H9 (cell line): ENCODE results near the gene AKT3. TPM values are rescaled to one million over a fixed set of nuclear protein-coding genes. Genes with fewer than 3 reads are reported as not detected.

Experiments used
- DNase-seq: peaks from one replicate; pipeline ENCODE4 v3.0.0-alpha.2; 2017
- H2AFZ ChIP-seq: one replicate; pipeline ENCODE4 v1.6.1; 2013; ENCODE audit warnings: mild to moderate bottlenecking, low read length, control low read depth, moderate library complexity
- H2AK5ac ChIP-seq: 2 replicates; pipeline ENCODE4 v1.6.1; 2013; ENCODE audit warnings: low read length, control low read depth, mixed read lengths; ENCODE audit not compliant: insufficient read length
- H2BK120ac ChIP-seq: one replicate; pipeline ENCODE4 v1.6.1; 2013; ENCODE audit warnings: low read depth, mild to moderate bottlenecking, low read length, control low read depth, inconsistent platforms; ENCODE audit not compliant: poor library complexity, severe bottlenecking
- H2BK12ac ChIP-seq: 2 replicates; pipeline ENCODE4 v1.6.1; 2013; ENCODE audit warnings: low read length, control low read depth, mixed read lengths, low read depth; ENCODE audit not compliant: insufficient read length
- H2BK15ac ChIP-seq: 2 replicates; pipeline ENCODE4 v1.6.1; 2013; ENCODE audit warnings: low read depth, low read length, control low read depth
- H2BK20ac ChIP-seq: one replicate; pipeline ENCODE4 v1.6.1; 2013; ENCODE audit warnings: low read depth, mild to moderate bottlenecking, low read length, control low read depth, inconsistent platforms; ENCODE audit not compliant: poor library complexity, severe bottlenecking
- H2BK5ac ChIP-seq: 2 replicates; pipeline ENCODE4 v1.6.1; 2013; ENCODE audit warnings: low read length, control low read depth, mixed read lengths; ENCODE audit not compliant: insufficient read length
- H3K14ac ChIP-seq: 2 replicates; pipeline ENCODE4 v1.6.1; 2013; ENCODE audit warnings: low read length, control low read depth; ENCODE audit not compliant: insufficient read depth
- H3K18ac ChIP-seq: 2 replicates; pipeline ENCODE4 v1.6.1; 2013; ENCODE audit warnings: low read depth, mild to moderate bottlenecking, mixed read lengths, low read length, control low read depth; ENCODE audit not compliant: insufficient read length
- H3K23ac ChIP-seq: 2 replicates; pipeline ENCODE4 v1.6.1; 2013; ENCODE audit warnings: low read length, control low read depth, mixed read lengths, low read depth; ENCODE audit not compliant: insufficient read length
- H3K23me2 ChIP-seq: 2 replicates; pipeline ENCODE4 v1.6.1; 2013; ENCODE audit warnings: low read depth, mild to moderate bottlenecking, mixed read lengths, low read length, control low read depth; ENCODE audit not compliant: insufficient read length, poor library complexity, severe bottlenecking
- H3K27ac ChIP-seq: 2 replicates; pipeline ENCODE4 v1.5.1; 2013; ENCODE audit warnings: low read length, control low read depth, mixed read lengths, low read depth; ENCODE audit not compliant: insufficient read length
- H3K27me3 ChIP-seq: 2 replicates; pipeline ENCODE4 v1.6.1; 2013; ENCODE audit warnings: low read length, control low read depth, inconsistent platforms; ENCODE audit not compliant: insufficient read depth
- H3K4ac ChIP-seq: 2 replicates; pipeline ENCODE4 v1.6.1; 2013; ENCODE audit warnings: low read depth, mild to moderate bottlenecking, control low read depth, inconsistent platforms, low read length, moderate library complexity
- H3K4me1 ChIP-seq: 2 replicates; pipeline ENCODE4 v1.6.1; 2013; ENCODE audit warnings: low read length, control low read depth, inconsistent platforms; ENCODE audit not compliant: insufficient read depth
- H3K4me2 ChIP-seq: 2 replicates; pipeline ENCODE4 v1.6.1; 2013; ENCODE audit warnings: low read length, control low read depth, mixed read lengths; ENCODE audit not compliant: insufficient read length, insufficient read depth
- H3K56ac ChIP-seq: 2 replicates; pipeline ENCODE4 v1.6.1; 2013; ENCODE audit warnings: low read depth, mild to moderate bottlenecking, mixed read lengths, low read length, control low read depth; ENCODE audit not compliant: insufficient read length
- H3K79me1 ChIP-seq: 2 replicates; pipeline ENCODE4 v1.6.1; 2013; ENCODE audit warnings: low read depth, mild to moderate bottlenecking, moderate library complexity, low read length, control low read depth, inconsistent platforms; ENCODE audit not compliant: insufficient read depth, poor library complexity, severe bottlenecking
- H3K79me2 ChIP-seq: 2 replicates; pipeline ENCODE4 v1.6.1; 2013; ENCODE audit warnings: low read length, control low read depth, inconsistent platforms; ENCODE audit not compliant: insufficient read depth
- H3K9ac ChIP-seq: 2 replicates; pipeline ENCODE4 v1.6.1; 2013; ENCODE audit warnings: low read length, control low read depth, mixed read lengths; ENCODE audit not compliant: insufficient read length; ENCODE audit errors: extremely low read depth
- H3K9me3 ChIP-seq: one replicate; pipeline ENCODE4 v1.6.1; 2013; ENCODE audit warnings: low read depth, low read length, inconsistent platforms; ENCODE audit not compliant: control insufficient read depth
- H3T11ph ChIP-seq: one replicate; pipeline ENCODE4 v1.6.1; 2013; ENCODE audit warnings: mild to moderate bottlenecking, low read length, control low read depth, inconsistent platforms
- H4K20me1 ChIP-seq: one replicate; pipeline ENCODE4 v1.6.1; 2013; ENCODE audit not compliant: control insufficient read depth, insufficient read length, insufficient read depth
- H4K5ac ChIP-seq: 2 replicates; pipeline ENCODE4 v1.6.1; 2013; ENCODE audit warnings: low read depth, mild to moderate bottlenecking, mixed read lengths, low read length, control low read depth; ENCODE audit not compliant: insufficient read length
- H4K8ac ChIP-seq: replicated peaks from 2 replicates; pipeline ENCODE4 v1.6.1; 2013; ENCODE audit warnings: low read length, control low read depth, mixed read lengths, low read depth; ENCODE audit not compliant: insufficient read length
- H4K91ac ChIP-seq: 2 replicates; pipeline ENCODE4 v1.6.1; 2013; ENCODE audit warnings: low read depth, mild to moderate bottlenecking, moderate library complexity, mixed read lengths, low read length, control low read depth; ENCODE audit not compliant: insufficient read length
- H3K27ac Mint-ChIP-seq, 3 experiments: 2 replicates in 2 of 3; 3 replicates in 1 of 3; pipeline ENCODE4 v1.8.0; 2020 to 2021; ENCODE audit warnings: mixed read lengths in 3 of 3, mild to moderate bottlenecking in 1 of 3, moderate library complexity in 1 of 3
- H3K27me3 Mint-ChIP-seq: 2 replicates; pipeline ENCODE4 v1.8.0; 2021; ENCODE audit warnings: low read depth, mild to moderate bottlenecking, moderate library complexity, mixed read lengths
- H3K36me3 Mint-ChIP-seq, 3 experiments: 2 replicates in 2 of 3; 3 replicates in 1 of 3; pipeline ENCODE4 v1.8.0; 2020 to 2021; ENCODE audit warnings: low read depth in 3 of 3, mixed read lengths in 3 of 3; ENCODE audit not compliant: insufficient read depth in 1 of 3
- H3K4me1 Mint-ChIP-seq, 2 experiments: 2 replicates each; pipeline ENCODE4 v1.8.0; 2020; ENCODE audit warnings: mixed read lengths in 2 of 2
- H3K4me3 Mint-ChIP-seq, 2 experiments: 2 replicates in 1 of 2; 3 replicates in 1 of 2; pipeline ENCODE4 v1.8.0; 2020 to 2021; ENCODE audit warnings: mild to moderate bottlenecking in 2 of 2, mixed read lengths in 2 of 2, moderate library complexity in 1 of 2
- H3K9me3 Mint-ChIP-seq, 2 experiments: 2 replicates in 1 of 2; 3 replicates in 1 of 2; pipeline ENCODE4 v1.8.0; 2020; ENCODE audit warnings: mild to moderate bottlenecking in 2 of 2, mixed read lengths in 2 of 2, moderate library complexity in 1 of 2
- CTCF ChIP-seq: fragments of 200-600 bp; sonication (generic); conservative IDR thresholded peaks from 3 replicates; pipeline ENCODE4 v1.8.0; 2021; ENCODE audit warnings: antibody characterized with exemption, mild to moderate bottlenecking
- WGBS: extraction: QIAGEN DNeasy Blood & Tissue Kit; methylation state at CpG from one replicate; pipeline ENCODE4 v1.1.7; 2013; ENCODE audit warnings: missing lambda C conversion rate, low lambda C conversion rate, mixed read lengths; ENCODE audit not compliant: insufficient read length; ENCODE audit errors: extremely low coverage; 5-methylcytosine and 5-hydroxymethylcytosine counted together
- total RNA-seq: library from RNA; stranded (reverse); gene quantifications from 2 replicates; pipeline ENCODE4 v1.2.1, GENCODE V29; 2021

AKT3 gene
- total RNA-seq, 1 experiment from 2014 or later = 27.8 TPM

- Histone ChIP-seq H3K4me1 (0 out of 2 replicates have a peak, but pooled peaks cover 4% of the 10 kb centered on the region), H3K4me2 (no peak overlapping the region), H3K56ac (no peak overlapping the region), H3K23me2 (no peaks in the 10 kb centered on the region), H4K91ac (no peak overlapping the region), H4K5ac (no peak overlapping the region), H3K18ac (no peak overlapping the region), H3K9me3 (no peaks in the 10 kb centered on the region), H2BK5ac (no peak overlapping the region), H3K27ac (no peak overlapping the region), H2BK15ac (no peak overlapping the region), H3T11ph (no peak overlapping the region), H4K20me1 (no peaks in the 10 kb centered on the region), H3K14ac (no peak overlapping the region), H4K8ac (no peak overlapping the region), H3K79me1 (peaks cover 4% of the 10 kb centered on the region), H2AFZ (no peak overlapping the region), H3K79me2 (no peaks in the 10 kb centered on the region), H2BK20ac (no peak overlapping the region), H3K9ac (no peak overlapping the region), H3K27me3 (no peaks in the 10 kb centered on the region; the same call in 1 of the 2 replicates), H2BK120ac (no peak overlapping the region), H3K23ac (no peak overlapping the region), H2BK12ac (no peak overlapping the region), H3K4ac (no peak overlapping the region), H2AK5ac (no peak overlapping the region)
- no peaks in the 10 kb centered on the region for H3K9me3 Mint-ChIP-seq
- no peak for TF ChIP-seq CTCF
- no peaks in the 10 kb centered on the region for H3K27me3 Mint-ChIP-seq
- no peak overlapping the region for H3K4me3 Mint-ChIP-seq
- no peak overlapping the region for H3K27ac Mint-ChIP-seq
- no CpG with 5 or more reads among the region's 3 CpGs for WGBS
- H3K4me1 Mint-ChIP-seq = peaks cover 16 to 22% of the 10 kb centered on the region in 2 experiments
- DNase-seq = no peak
- H3K36me3 Mint-ChIP-seq = peaks cover 0 to 4% (median 4%) of the 10 kb centered on the region in 3 experiments; a peak in 4 of 7 replicates
Measured at GRCh38 chr1:243725846-243726245, 124.2 kb downstream of the AKT3 start.
